ENCODE results near the gene TMEM184A.

The TMEM184A gene

DNA sequence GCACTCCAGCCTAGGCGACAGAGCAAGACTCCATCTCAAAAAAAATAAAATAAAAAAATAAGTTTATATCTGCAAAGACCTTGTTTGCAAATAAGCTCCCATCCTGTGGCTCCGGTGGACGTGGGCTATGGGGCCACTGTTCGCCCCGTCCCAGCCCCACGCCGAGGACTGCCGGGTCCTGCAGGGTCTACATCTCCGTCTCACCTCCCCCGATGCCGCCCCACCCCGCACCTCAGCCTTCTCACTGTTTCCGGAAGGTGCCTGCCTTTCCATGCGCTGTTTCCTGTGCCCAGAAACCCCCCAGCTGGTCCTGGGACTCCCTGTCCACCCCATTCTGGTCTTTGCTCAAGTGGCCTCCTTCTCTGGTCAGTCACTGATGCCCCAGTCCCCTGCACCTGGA is 46.8 kb downstream of the TMEM184A start:
- TF ChIP-seq NFIC (IDR thresholded peaks at IDR 0.05): no peak
- no peak for TF ChIP-seq TAF1 (IDR thresholded peaks at IDR 0.05; ENCODE audit: low read depth)
- TF ChIP-seq RAD21 (IDR thresholded peaks at IDR 0.05; ENCODE audit: low read depth): no peak
- TF ChIP-seq, protein P1, sequence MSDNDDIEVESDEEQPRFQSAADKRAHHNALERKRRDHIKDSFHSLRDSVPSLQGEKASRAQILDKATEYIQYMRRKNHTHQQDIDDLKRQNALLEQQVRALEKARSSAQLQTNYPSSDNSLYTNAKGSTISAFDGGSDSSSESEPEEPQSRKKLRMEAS (IDR thresholded peaks at IDR 0.05): no peak
- no peak for TF ChIP-seq CEBPB (IDR thresholded peaks at IDR 0.05)
- no peak for TF ChIP-seq YY1 (IDR thresholded peaks at IDR 0.05; ENCODE audit: low read depth)
- no peak for TF ChIP-seq USF1 (IDR thresholded peaks at IDR 0.05)
- no peak for TF ChIP-seq CREB1 (IDR thresholded peaks at IDR 0.05; ENCODE audit: low read depth)
- no peak for TF ChIP-seq FOXM1 (IDR thresholded peaks at IDR 0.05; ENCODE audit: borderline replicate concordance, low read depth)
- TF ChIP-seq TCF12 (IDR thresholded peaks at IDR 0.05; ENCODE audit: low read depth): no peak
- TF ChIP-seq EGR1 (IDR thresholded peaks at IDR 0.05): no peak
- TF ChIP-seq EP300 (IDR thresholded peaks at IDR 0.05; ENCODE audit: borderline replicate concordance): no peak
- TF ChIP-seq REST (IDR thresholded peaks at IDR 0.05; ENCODE audit: low read depth): no peak

GRCh38 chr7:1508277-1508758 is 47.7 kb downstream of the TMEM184A start:
- TF ChIP-seq NFIC (IDR thresholded peaks at IDR 0.05): no peak
- TF ChIP-seq EP300 (IDR thresholded peaks at IDR 0.05; ENCODE audit: borderline replicate concordance): no peak
- TF ChIP-seq TAF1 (IDR thresholded peaks at IDR 0.05; ENCODE audit: low read depth): no peak
- no peak for TF ChIP-seq TEAD4 (IDR thresholded peaks at IDR 0.05)
- TF ChIP-seq CREB1 (IDR thresholded peaks at IDR 0.05; ENCODE audit: low read depth): no peak
- no peak for TF ChIP-seq REST (IDR thresholded peaks at IDR 0.05; ENCODE audit: low read depth)
- no peak for TF ChIP-seq USF1 (IDR thresholded peaks at IDR 0.05)
- no peak for TF ChIP-seq RAD21 (IDR thresholded peaks at IDR 0.05; ENCODE audit: low read depth)
- no peak for TF ChIP-seq FOXM1 (IDR thresholded peaks at IDR 0.05; ENCODE audit: borderline replicate concordance, low read depth)
- no peak for TF ChIP-seq YY1 (IDR thresholded peaks at IDR 0.05; ENCODE audit: low read depth)
- no peak for TF ChIP-seq ZBTB7A (IDR thresholded peaks at IDR 0.05; ENCODE audit: low read depth)
- no peak for TF ChIP-seq EGR1 (IDR thresholded peaks at IDR 0.05)
- no peak for TF ChIP-seq CEBPB (IDR thresholded peaks at IDR 0.05)
- TF ChIP-seq TCF12 (IDR thresholded peaks at IDR 0.05; ENCODE audit: low read depth): no peak
- TF ChIP-seq, protein P1 (IDR thresholded peaks at IDR 0.05): no peak

GRCh38 chr7:1505731-1506550 is 50.1 kb downstream of the TMEM184A start:
- TF ChIP-seq TEAD4 (IDR thresholded peaks at IDR 0.05) (no peak), USF1 (IDR thresholded peaks at IDR 0.05) (no peak), FOXM1 (IDR thresholded peaks at IDR 0.05; ENCODE audit: borderline replicate concordance, low read depth) (no peak), YY1 (IDR thresholded peaks at IDR 0.05; ENCODE audit: low read depth) (no peak), CEBPB (IDR thresholded peaks at IDR 0.05) (no peak), TCF12 (IDR thresholded peaks at IDR 0.05; ENCODE audit: low read depth) (no peak), TAF1 (IDR thresholded peaks at IDR 0.05; ENCODE audit: low read depth) (no peak), RAD21 (IDR thresholded peaks at IDR 0.05; ENCODE audit: low read depth) (no peak), NFIC (IDR thresholded peaks at IDR 0.05) (no peak)

GRCh38 chr7:1503816-1504775 is 51.9 kb downstream of the TMEM184A start, which contains the start of gene INTS1:
Gene INTS1, minus strand, starts transcription at chr7:1504389. Its CDS starts 429 bp downstream, at chr7:1503960.
- TF ChIP-seq FOXM1 (IDR thresholded peaks at IDR 0.05; ENCODE audit: borderline replicate concordance, low read depth): peak; percentile 53; the same call in 1 of the 2 replicates
- TF ChIP-seq TCF12 (IDR thresholded peaks at IDR 0.05; ENCODE audit: low read depth): peak; percentile 83
- TF ChIP-seq NFIC (IDR thresholded peaks at IDR 0.05): peak; percentile 50; the same call in 1 of the 2 replicates
- TF ChIP-seq USF1 (IDR thresholded peaks at IDR 0.05): no peak; the same call in 1 of the 2 replicates
- peak; percentile 60; the same call in 1 of the 2 replicates for TF ChIP-seq EP300 (IDR thresholded peaks at IDR 0.05; ENCODE audit: borderline replicate concordance)
- TF ChIP-seq REST (IDR thresholded peaks at IDR 0.05; ENCODE audit: low read depth): no peak
- TF ChIP-seq, protein P1 (IDR thresholded peaks at IDR 0.05): peak; percentile 89
- TF ChIP-seq EGR1 (IDR thresholded peaks at IDR 0.05): peak; percentile 66; the same call in 1 of the 2 replicates
- no peak; the same call in 1 of the 2 replicates for TF ChIP-seq CREB1 (IDR thresholded peaks at IDR 0.05; ENCODE audit: low read depth)
- TF ChIP-seq CEBPB (IDR thresholded peaks at IDR 0.05): peak; percentile 32; the same call in 1 of the 2 replicates
- TF ChIP-seq YY1 (IDR thresholded peaks at IDR 0.05; ENCODE audit: low read depth): peak; percentile 72
- TF ChIP-seq RAD21 (IDR thresholded peaks at IDR 0.05; ENCODE audit: low read depth): peak; percentile 38; the same call in 1 of the 2 replicates
- TF ChIP-seq TAF1 (IDR thresholded peaks at IDR 0.05; ENCODE audit: low read depth): peak; percentile 90
- peak; percentile 81 for TF ChIP-seq ZBTB7A (IDR thresholded peaks at IDR 0.05; ENCODE audit: low read depth)
- TF ChIP-seq TEAD4 (IDR thresholded peaks at IDR 0.05): peak; percentile 7; the same call in 1 of the 2 replicates

All from Ishikawa (cell line).